Measurements from ENCODE around the gene CELF6.

CELF6 gene

DNA sequence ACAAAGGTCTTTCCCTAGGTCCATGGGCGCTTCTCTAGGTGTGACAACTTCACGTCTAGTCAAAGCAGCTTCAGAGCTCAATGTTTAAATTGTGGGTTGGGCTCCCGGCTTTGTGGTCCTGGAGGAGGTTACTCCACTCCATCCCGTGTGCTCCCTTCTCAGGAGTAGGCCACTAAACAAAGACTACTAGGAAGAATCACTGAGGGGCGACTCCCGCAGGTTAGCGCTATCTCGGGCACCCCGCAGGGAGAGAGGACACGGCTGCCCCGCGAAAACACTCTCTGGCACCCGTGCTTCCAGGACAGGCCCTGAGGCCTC, 48.1 kb downstream of the CELF6 start:
- no peak for DNase-seq

DNA sequence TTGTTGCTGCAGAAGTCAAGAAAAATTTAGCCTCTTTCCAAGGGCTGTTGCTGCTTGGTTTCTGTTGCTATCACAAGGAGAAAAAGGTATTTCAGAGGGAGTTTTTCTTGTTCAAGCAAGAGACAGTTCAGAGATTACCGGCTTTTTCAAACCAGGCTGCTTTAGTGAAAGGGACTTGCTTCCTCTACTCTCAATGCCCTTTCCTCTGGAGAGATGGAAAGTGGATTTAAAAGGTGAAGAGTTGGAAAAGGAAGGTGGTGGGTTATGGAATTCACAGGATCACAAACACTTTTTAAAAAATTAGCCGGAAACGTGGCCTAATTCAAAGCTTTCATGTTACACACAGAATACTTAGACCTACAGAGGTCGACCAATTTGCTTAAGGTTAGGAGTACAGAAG, 48.7 kb downstream of the CELF6 start:
- DNase-seq: no peak

DNA sequence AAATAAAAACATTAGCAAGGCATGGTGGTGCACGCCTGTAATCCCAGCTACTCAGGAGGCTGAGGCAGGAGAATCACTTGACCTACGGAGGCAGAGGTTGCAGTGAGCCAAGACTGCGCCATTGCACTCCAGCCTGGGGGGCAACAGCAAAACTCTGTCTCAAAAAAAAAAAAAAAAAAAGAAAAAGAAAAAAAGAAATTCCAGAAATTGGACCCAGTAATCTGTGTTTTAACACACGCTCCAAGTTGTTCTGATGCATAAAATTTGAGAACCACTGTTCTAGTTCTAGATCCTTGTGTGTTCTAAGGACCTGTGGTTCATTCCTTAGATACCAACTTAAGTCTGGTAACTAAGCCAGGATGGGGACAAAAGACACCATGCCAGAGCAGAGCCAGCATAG, 50.2 kb downstream of the CELF6 start:
- no peak for DNase-seq

DNA sequence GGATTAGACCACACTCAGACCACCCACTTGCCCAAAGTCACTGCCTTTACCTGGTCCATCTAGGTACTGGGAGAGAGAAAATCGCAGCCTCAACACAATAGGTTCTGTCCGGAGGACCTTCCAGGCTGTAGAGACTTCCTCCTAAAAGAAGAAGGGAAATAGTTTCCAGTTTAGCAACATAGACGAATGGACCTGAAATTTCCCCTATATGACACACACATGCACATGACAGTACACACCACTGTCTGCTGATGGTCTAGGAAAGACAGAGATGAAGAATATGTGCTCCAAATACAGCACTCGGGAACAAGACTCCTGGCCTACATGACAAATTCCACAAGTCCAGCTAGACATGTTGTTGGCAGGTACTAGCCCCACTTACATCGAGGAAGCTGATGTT, 54.9 kb downstream of the CELF6 start:
- DNase-seq: no peak

DNA sequence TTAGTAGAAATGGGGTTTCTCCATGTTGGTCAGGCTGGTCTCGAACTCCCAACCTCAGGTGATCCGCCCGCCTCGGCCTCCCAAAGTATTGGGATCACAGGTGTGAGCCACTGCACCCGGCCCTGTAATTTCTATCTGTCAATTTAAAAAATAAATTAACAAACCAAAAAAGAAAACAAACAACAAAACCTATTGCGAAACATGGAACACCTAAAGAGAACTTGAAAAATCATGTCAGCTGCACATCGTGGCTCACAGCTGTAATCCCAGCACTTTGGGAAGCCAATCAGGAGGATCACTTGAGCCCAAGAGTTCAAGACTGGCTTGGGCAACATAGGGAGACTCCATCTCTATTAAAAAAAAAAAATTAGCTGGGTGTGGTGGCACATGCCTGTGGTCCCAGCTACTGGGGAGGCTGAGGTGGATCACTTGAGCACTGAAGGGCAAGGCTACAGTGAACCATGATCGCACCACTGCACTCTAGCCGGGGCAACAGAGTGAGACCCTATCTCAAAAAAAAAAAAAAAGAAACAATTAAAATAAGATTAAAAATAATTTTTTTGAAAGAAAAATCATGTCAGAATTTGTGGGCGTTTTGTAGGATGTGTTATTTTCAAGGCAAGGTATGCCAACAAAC, 67.2 kb downstream of the CELF6 start:
- no peak for DNase-seq

DNA sequence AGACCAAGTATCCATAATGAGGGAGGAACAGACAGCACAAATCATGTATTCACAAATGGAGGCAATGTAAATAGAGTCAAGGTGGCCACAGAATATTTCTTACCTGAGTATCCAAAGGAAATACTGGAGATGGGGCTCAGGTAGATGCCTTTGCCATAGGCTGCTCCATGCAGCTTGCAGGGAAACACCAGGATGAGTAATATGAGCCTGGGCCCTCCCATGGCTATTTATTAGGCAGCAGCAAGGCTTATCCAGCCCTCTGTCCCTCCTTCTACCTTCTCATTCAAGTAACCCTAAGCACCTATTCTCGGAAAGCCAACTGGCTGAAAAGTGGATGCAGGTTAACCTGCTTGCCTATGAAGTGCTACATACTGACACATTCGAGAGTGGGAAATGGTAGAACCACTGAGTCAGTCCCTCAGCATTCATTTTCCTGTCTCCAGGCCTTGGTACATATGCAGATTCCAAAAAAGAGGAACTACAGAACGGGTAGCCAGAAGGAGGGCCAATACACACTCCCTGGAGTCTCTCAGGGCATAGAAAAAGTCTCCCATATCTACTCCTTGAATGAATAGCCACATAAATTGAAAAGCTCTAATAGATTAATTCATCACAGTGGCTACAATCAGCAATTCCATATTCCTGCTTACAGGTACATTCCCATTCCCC, 70.7 kb downstream of the CELF6 start:
- DNase-seq: no peak

DNA sequence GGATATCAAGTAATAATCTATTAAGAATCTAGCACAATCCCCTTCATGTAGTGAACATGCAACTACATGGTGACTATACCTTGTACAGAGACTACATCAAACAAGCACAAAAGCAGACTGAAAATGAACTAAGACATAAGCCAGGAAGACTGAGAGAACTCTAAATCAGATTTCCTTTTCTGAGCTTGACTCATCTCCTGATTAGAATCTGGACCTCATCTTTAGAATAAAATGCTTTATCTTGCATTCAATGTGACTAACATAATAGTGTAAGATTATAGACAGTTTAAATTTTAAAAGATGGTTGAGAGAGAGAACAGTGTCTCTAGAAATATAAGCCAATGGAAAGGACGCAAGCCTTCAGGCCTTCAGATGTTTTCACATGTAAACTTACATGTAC, 71.4 kb downstream of the CELF6 start:
- DNase-seq: no peak

DNA sequence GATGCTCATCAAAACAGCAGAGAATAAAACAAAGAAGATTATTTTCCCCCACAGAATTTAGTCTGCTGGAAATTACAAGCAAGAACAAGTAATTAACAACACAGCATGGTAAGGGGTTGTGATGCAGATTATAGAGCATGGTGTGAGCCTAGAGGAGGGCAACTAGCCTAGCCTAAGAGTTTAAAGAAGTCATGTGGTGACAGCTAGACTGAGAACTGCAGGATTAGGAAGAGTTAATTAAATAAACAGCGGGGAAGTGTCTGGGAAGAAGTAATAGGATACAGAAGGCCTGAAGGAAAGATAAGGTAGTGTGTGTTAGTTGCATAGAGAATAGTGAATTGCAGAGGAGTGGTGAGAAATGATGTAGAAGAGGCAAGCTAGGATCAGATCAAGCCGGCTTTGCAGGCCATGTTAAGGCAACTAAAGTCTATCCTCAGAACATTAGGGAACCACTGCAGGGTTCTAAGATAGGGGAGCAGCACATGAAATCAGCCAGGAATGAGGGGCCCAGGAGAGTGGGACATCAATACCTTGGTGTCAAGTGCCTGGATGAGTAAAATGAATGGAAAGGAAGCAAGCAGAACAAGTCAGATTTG, 77.1 kb downstream of the CELF6 start:
- no peak for DNase-seq

DNA sequence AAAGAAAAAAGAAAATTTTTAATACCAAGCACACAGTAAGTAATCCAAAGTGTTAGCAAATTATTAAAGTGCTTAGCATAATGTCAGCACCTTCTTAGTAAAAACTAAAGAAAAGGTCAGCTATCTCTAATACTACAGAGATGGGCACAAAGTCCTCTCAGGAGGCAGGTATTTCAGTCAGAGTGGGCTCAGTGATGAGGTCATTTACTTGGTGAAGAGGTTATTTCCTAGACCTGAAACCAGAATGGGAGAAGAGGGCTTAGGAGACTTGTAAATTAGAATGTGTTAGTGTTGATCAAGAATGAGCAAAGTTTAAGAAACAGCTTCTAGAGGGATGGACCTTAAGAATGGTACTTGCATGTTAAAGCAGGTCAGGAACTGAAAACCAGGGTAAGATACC, 80.3 kb downstream of the CELF6 start:
- no peak for DNase-seq

DNA sequence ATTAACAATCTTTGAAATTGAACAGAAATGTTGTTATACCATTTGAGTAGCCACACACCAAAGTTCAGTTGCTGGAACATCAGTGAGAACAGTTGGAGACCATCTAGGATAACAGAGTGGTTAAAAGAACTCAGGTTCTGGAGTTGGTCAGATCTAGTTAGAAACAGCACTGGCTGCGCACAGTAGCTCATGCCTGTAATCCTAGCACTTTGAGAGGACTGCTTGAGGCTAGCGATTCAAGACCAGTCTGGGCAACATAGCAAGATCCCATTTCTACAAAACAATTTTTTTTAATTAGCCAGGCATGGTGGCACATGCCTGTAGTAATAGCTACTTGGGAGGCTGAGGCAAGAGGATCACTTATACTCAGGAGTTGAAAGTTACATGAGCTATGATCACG, 81.4 kb downstream of the CELF6 start:
- no peak for DNase-seq

DNA sequence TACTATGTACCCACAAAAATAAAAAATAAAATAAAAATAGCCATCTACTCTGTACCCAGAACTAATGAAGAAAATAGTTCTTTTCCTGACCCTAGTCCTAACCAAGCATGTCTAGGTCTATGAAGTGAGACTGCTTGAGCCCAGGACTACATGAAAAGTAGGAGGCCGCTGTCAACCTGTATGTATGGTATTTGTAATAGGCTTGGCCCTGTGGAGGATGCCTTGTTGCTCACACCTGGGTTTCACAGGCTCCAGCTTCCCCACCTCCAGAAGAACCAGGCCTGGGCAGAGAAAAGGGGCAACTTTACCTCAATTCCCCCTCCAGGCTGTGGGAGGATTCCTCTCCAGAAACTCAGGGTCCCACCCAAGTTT, 82.1 kb downstream of the CELF6 start:
- no peak for DNase-seq

DNA sequence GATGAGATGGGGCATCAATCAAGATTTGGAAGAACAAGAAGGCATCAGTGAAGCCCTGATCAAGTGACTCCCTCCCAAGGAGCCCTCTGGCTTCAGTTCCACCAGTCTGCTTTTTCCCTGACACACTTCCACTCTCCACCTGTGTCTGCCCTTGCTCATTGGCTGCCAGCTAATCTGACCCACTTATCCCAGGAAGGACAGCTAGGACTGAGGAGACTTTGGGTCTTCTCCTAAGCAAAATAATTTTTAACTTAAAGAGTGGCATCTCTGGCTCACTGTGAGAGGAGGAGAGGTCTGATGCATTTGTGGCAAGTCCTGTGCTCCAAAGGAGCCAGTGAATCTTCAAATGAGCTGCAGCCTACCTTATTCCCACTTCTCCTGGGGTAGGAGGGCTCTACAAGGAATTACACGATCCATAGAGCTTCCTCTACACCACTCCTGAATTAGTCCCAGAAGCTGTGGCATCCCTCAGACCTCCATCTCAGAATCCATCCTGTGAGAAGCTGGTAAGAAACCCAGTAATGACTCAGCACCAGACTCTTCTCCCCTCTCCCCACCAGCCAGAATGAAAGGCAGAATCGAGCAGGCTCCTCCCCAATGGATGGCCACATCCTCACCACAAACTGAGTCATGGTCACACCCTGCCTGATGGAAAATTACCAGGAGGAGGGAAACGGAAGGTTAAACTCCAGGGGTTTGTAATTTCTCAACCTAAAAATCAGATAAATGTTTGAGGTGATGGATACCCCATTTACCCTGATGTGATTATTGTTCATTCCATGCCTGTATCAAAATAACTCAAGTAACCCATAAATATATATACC, 82.7 kb downstream of the CELF6 start:
- DNase-seq: no peak

DNA sequence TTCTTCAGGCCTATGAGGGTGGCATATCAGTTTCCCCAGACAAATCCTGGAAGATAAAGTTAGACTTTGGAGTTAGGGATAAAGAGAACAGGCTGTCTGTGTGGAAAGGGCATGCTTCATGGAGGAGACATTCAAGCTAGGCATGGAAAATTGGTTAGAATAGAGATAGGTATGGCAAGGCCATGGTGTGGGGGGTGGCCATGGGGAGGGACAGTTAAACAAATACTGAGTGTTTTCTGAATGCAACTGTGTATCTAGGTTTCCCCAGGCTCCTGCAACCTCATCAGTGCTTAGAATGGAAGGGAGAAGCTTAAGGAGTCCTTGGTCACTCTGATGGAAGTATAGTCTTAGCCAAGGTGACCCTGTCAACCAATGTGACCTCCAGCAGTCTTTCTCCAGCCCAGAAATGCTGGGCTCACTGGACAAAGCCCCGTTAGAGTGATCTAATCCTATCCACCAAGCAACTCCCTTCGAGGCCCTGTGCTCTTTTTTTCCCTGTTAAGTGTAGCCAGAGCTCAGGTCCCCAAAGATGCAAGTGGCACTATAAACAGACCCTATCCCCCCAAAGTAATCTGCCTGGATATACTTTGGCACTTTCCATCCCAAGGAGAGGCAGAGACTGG, 83.5 kb downstream of the CELF6 start:
- no peak for DNase-seq

DNA sequence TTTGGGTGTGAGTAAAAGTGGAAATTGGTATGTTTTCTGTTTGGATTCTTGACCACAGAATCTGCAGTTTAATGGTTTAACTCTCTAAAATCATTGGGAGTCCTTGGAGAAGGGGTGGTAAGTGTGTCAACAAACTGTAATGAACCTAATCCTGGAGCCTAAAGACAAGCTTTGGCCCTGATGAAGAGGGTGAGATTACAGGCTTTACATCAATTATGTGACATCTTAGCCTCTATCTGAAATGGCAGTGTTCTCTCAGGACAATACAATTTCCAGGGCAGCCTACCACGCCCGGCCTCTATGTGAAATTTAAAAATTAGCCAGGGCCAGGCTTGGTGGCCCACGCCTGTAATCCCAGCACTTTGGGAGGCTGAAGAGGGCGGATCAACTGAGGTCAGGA, 84.7 kb downstream of the CELF6 start:
- no peak for DNase-seq
